AG08396 (cell line): ENCODE results near the gene SCNN1G.
A peak's percentile ranks its signal among the peaks of the same experiment; 100 is the strongest.

Experiments used
- DNase-seq: peaks from one replicate; pipeline ENCODE4 v3.0.0; 2012; ENCODE audit warnings: low spot score, mixed read lengths

Gene SCNN1G

DNA sequence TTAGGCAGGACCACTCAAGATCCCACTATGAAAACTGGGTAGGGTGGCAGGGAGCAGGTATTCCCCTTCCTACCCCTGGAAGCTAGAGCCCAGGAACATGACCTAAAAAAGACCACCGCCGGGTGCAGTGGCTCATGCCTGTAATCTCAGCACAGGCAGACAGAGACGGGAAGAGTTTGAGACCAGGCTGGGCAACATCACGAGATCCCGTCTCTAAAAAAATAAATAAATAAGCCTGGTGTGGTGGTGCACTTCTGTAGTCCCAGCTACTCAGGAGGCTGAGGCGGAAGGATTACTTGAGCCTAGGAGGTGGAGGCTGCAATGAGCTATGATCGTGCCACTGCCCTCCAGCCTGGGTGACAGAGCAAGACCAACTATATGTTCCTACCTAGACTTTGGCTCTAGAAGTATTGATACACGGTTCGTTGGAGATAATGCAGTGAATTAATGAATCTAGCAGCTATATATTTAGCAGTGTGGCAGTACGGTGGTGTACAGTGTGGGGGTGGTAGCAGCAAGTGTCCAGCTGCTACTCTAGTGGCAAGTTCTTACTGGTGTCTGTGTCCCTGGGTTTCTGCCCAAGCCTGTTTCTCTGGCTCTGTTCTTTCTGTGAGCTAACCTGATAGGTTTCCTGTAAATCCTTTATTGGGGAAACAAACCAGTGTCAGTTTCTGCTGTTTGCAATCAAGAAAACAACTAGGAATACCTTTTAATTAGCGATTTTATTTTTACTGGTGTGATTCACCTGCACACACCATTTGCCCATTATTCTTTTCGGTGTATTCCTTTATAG is 30.0 kb upstream of the SCNN1G start:
- no peak for DNase-seq

- no peak for DNase-seq
Observed at GRCh38 chr16:23155445-23156049, 27.0 kb upstream of the SCNN1G start.

DNA sequence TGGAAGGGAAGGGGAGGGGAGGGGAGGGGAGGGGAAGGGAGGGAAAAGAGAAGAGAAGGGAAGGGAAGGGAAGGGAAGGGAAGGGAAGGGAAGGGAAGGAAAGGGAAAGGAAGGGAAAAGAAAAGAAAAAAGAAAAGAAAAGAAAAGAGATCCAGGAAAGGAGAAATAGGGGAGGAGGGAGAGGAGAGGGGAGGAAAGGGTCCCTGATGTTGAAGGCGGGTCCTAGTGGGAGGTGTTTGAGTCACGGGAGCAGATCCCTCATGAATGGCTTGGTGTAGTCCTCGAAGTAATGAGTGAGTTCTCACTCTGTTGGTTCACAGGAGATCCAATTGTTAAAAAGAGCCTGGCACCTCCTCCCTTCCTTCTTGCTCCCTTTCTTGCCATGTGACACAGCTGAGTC is 26.4 kb upstream of the SCNN1G start:
- DNase-seq = no peak

DNA sequence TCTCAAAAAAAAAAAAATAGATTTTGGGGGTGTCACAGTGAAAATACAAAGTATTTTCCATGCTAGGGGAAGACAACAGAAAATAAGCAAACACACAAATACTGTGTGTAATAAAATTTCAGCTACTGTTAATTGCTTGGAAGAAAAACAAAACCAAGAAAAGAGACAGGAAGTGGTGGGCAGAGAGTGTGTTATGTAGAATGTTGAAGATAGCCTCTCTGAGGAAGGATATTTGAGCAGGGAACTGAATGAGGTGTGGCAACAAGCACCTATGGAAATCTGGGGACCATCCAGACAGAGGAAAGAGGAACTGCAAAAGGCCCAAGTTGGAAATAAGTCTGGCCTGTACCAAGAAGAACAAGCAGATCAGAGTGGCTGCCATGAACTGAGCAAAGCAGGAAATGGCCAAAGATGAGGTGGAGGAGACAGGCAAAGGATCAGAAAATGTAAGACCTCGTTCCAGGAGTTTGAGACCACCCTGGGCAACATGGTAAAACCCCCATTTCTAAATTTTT is 25.5 kb upstream of the SCNN1G start:
- DNase-seq = no peak

DNA sequence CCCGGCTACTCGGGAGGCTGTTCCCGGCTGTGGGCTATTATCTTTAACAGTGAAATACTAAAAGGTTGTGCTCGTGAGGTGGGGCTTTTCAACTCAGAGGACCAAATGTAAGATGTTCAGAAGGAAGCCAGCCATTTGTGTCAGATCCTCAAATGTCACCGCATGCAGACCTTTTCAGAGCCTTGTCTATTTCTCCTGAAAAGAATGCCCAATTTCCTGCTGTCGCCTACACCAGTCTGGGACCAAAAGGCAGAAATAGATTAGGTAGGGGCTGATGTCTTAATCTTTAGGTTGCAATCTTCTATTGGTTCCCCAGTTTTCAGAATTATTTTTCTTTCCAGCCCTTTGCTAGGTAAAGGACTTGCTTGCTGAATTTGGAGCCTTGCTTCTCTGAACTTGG is 24.4 kb upstream of the SCNN1G start:
- no peak for DNase-seq

GRCh38 chr16:23160082-23160481 is 22.5 kb upstream of the SCNN1G start:
- DNase-seq = no peak

- DNase-seq = no peak
Observed at GRCh38 chr16:23160574-23160973, 22.0 kb upstream of the SCNN1G start.

- DNase-seq = no peak
Observed at GRCh38 chr16:23163921-23164320, 18.6 kb upstream of the SCNN1G start.

- DNase-seq = no peak
Observed at GRCh38 chr16:23164736-23165135, 17.8 kb upstream of the SCNN1G start.

- no peak for DNase-seq
Observed at GRCh38 chr16:23172583-23172982, 10.0 kb upstream of the SCNN1G start.

DNA sequence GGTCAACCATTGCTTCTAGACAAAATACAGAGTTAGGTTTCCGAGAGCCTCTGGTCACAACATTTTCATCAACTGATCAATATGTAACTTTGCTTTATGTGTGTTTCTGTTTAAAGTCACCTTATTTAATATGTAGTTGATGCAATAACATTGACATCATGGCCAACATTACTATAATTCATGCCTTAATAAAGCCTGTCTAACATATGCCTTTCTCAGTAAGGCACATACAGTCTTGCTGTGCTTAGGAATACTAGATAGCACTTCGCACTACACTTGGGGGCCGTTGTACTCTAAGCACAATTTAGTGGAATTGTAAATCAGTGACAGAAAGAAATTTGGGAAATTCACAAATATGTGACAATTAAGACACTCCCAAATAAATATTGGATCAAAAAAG is 9.6 kb upstream of the SCNN1G start:
- DNase-seq = no peak

DNA sequence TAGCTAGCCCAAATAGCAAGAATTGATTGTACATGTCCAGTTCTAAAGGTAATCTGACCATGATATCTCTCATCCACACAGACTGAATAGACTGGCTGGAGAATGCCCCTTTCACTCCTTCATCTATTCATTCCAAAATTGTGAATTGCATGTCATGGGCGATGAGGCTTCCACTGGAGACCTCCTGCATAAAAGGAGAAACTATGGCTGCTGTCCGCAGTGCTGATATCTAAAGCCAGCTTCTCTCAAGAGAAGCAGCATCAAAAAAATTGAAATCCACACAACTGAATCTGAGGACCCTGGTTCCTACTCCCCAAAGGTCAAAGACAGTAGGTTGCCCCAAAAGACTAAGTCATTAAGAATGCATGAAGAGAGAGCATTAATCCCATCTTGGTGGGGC is 7.9 kb upstream of the SCNN1G start:
- DNase-seq = no peak

- DNase-seq = no peak
Observed at GRCh38 chr16:23175651-23176050, 6.9 kb upstream of the SCNN1G start.

DNA sequence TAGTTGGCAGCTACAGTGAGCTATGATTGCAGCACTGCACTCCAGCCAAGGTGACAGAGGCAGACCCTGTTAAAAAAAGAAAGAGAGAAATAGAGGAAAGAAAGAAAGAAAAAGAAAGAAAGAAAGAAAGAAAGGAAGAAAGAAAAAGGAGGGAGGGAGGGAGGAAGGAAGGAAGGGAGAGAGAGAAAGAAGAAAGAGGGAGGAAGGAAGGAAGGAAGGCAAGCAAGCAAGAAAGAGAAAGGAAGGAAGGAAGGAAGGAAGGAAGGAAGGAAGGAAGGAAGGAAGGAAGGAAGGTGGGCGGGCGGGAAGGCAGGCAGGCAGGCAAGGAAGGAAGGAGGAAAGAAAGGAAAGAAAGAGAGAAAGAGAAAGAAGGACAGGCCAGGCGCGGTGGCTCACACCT is 1.0 kb upstream of the SCNN1G start:
- DNase-seq = no peak

- DNase-seq = peak; percentile 88
Observed at GRCh38 chr16:23182206-23182678, 303 bp upstream of the SCNN1G start.

- DNase-seq = no peak
Observed at GRCh38 chr16:23183543-23183862, 958 bp downstream of the SCNN1G start.

DNA sequence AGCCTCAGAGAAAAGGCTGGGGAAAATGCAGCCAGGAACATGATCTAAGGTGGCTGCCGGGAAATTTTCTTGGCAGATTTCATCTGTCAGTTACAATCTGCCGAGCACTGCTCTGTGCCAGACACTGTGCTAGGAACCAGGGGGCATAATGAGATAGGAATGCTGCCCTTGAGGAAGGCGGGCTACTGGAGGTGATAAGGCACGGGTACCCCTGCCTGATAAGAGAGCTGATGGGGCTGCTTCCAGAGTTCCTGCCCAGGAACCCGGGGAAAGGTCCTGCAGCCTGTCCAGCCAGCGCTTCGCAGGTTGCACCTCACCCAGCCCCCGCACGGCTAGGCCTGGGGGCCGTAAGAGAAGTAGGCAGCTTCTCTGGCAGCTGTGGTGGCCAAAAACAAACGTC is 3.1 kb downstream of the SCNN1G start:
- DNase-seq = no peak

GRCh38 chr16:23186171-23186570 is 3.6 kb downstream of the SCNN1G start:
- no peak for DNase-seq

- no peak for DNase-seq
Observed at GRCh38 chr16:23187341-23187740, 4.8 kb downstream of the SCNN1G start.

DNA sequence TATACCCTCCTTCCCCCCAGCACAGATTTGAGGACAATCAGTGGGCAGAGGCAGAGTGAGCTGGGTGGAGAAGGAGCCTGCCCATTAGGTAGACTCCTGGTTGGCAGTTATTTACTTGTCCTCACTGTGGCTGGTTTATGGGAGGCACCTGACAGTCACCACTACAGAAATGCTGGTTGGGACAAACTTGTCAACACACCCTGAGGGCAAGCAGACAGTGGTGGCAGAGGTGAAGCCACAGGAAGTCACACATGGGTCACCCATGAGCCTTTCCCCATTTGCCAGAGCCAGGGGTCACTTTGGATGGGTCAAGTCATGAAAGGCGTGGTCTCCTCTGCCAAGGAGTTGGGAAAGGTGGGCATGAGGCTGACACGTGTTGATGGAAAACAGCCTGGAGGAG is 6.4 kb downstream of the SCNN1G start:
- no peak for DNase-seq

GRCh38 chr16:23194497-23195221 is 12.1 kb downstream of the SCNN1G start:
- no peak for DNase-seq

DNA sequence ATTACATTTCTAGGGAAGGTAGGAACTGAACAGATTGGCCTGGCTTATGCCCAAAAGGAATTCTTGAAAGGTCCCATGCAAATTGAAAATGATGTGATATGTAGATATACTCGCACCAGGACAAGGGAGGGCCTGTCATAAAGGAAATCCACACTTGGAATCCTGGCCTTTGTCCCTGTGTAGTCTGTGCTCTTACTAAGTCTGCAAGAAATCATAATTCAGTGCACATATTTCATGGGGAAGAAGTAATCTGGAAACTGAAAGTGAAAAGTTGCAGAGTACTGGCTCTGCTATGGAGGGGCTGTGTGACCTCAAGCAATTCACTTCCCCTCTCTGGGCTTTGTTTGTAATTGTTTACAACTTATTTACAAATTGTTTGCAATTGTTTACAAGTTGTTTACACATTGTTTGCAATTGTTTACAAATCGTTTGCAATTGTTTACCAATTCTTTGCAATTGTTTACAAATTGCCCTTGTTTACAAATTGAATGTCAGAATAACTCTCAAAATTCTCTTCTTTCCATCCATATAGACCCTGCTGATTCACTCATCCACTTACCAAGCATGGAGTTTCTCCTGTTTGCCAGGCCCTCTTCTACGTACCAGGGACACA is 12.9 kb downstream of the SCNN1G start:
- DNase-seq = no peak

- DNase-seq = no peak
Observed at GRCh38 chr16:23196539-23196938, 14.0 kb downstream of the SCNN1G start.
